SK-N-MC (cell line): ENCODE measurements around the gene TERT.

Source experiments
- DNase-seq: peaks from one replicate; pipeline ENCODE4 v3.0.0-alpha.2; 2011; ENCODE audit warnings: low read depth, low spot score
- H3K27ac ChIP-seq: fragments of 200-600 bp; sonication (generic); 2 replicates; pipeline ENCODE4 v1.5.1; 2016; ENCODE audit warnings: mixed run types
- H3K36me3 ChIP-seq: fragments of 200-600 bp; sonication (generic); 2 replicates; pipeline ENCODE4 v1.6.1; 2017; ENCODE audit warnings: antibody characterized with exemption, low read length, mixed read lengths; ENCODE audit not compliant: insufficient read depth
- H3K4me3 ChIP-seq: fragments of 200-600 bp; sonication (generic); 2 replicates; pipeline ENCODE4 v1.5.1; 2016
- H3K9ac ChIP-seq: fragments of 200-600 bp; sonication (generic); 2 replicates; pipeline ENCODE4 v1.8.0; 2017; ENCODE audit warnings: mixed run types, mixed read lengths; ENCODE audit not compliant: insufficient read length
- H3K9me3 ChIP-seq: fragments of 200-600 bp; sonication (generic); 2 replicates; pipeline ENCODE4 v1.6.1; 2017; ENCODE audit warnings: low read depth, mild to moderate bottlenecking, antibody characterized with exemption, low read length, moderate library complexity, mixed read lengths
- EZH2 ChIP-seq: fragments of 200-600 bp; sonication (generic); IDR thresholded peaks from one replicate; pipeline ENCODE4 v1.6.1; 2017; ENCODE audit warnings: antibody characterized with exemption
- FOXP2 ChIP-seq: optimal IDR thresholded peaks from 2 replicates; pipeline ENCODE3; 2011; ENCODE audit warnings: mild to moderate bottlenecking, moderate library complexity; ENCODE audit not compliant: insufficient read depth; ENCODE audit errors: extremely low read length, control extremely low read depth
- POLR2AphosphoS5 ChIP-seq: IDR thresholded peaks from 2 replicates; pipeline ENCODE4 v1.6.1; 2012; ENCODE audit warnings: mild to moderate bottlenecking, low read depth, low read length, borderline replicate concordance

The TERT gene

DNA sequence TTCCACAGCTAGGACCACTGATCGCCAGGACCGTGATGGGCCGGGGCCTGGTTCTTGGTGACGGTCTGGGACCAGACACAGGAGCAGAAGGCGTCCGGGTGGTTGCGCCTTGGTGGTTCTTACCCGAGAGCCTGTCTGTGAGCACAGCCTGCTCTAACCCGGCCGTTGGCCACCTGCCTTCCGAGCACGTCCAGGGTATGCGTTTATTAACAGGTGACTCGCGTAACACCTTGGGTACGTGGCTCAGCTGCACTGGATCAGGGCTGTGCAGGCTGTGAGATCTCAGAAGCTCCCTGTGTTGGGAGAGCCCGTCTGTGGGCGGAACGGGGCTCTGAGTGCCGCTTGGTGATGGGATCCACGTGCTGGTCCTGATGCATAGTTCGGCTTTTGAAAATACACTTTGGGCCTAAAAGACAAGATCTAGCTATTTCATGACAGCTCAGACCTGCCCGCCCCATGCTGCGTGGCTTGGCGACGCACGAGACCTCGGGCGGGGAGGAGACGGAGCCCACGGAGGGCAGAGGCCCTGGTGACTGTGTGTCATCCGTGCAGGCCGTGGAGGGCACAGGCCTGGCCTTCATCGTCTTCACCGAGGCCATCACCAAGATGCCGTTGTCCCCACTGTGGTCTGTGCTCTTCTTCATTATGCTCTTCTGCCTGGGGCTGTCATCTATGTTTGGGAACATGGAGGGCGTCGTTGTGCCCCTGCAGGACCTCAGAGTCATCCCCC lies 76.4 kb downstream of the TERT start:
- TF ChIP-seq POLR2AphosphoS5 (no peak), FOXP2 (no peak), EZH2 (no peak)

DNA sequence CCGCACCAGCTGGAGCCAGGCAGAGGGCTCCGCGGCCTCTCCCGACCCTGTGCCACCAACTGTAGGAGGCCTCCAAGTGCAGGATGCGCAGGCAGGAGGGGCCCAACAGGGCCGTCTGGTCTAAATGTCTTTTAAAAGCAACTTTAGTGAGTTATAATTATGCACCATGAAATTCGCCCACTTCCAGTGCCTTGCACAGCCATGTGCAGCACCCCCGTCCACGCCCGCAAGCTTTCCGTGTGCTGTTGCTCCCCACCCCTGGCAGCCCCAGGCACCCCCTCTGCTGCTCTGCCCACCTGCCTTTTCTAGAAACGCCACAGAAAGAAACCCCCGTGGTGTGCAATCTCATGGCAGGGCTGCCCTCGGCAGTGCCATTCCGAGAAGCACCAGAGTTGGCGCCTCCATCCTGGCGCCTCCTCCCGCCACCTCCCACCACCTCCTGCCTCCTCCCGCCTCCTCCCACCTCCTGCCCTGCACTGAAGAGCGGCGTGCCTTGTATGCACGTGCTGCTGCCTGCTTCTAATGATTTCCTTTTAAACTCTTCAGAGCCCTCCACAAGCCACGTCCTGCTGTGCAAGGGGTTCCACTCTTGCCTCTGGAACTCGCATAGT lies 77.2 kb downstream of the TERT start:
- no peak for DNase-seq
- Histone ChIP-seq H3K9me3 (no peaks in the 10 kb centered on the region), H3K36me3 (no peaks in the 10 kb centered on the region), H3K9ac (no peak overlapping the region), H3K27ac (no peak overlapping the region), H3K4me3 (no peak overlapping the region)
- TF ChIP-seq POLR2AphosphoS5 (no peak), FOXP2 (no peak), EZH2 (no peak)

More for the DNA sequence above, 76.4 kb downstream of the TERT start:
- no peak overlapping the region for H3K4me3 ChIP-seq
- no peak for DNase-seq
- H3K27ac ChIP-seq = no peak overlapping the region
- H3K9me3 ChIP-seq = no peaks in the 10 kb centered on the region
- H3K9ac ChIP-seq = no peak overlapping the region
- H3K36me3 ChIP-seq = no peaks in the 10 kb centered on the region

DNA sequence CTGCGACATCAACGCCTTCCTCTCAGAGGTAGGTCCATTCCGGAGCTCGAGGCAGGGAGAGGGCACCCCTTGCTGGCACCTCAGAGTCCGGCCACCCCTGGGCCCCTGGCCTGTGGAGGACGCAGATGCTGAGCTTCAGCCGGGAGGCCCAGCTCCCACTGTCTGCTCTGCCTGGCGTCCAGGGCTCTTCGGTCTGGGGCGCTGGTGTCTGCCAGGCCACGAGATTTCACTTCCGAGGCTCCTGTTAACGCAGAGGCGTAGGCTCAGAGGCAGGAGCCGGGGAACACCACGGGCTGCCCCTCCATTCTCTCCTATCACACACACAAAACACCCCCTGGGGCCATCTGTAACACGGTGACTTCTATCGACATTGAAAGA lies 78.0 kb downstream of the TERT start:
- no peaks in the 10 kb centered on the region for H3K36me3 ChIP-seq
- H3K4me3 ChIP-seq = no peak overlapping the region
- no peak for DNase-seq
- TF ChIP-seq POLR2AphosphoS5 (no peak), EZH2 (no peak), FOXP2 (no peak)
- no peaks in the 10 kb centered on the region for H3K9me3 ChIP-seq
- no peak overlapping the region for H3K27ac ChIP-seq
- no peak overlapping the region for H3K9ac ChIP-seq

DNA sequence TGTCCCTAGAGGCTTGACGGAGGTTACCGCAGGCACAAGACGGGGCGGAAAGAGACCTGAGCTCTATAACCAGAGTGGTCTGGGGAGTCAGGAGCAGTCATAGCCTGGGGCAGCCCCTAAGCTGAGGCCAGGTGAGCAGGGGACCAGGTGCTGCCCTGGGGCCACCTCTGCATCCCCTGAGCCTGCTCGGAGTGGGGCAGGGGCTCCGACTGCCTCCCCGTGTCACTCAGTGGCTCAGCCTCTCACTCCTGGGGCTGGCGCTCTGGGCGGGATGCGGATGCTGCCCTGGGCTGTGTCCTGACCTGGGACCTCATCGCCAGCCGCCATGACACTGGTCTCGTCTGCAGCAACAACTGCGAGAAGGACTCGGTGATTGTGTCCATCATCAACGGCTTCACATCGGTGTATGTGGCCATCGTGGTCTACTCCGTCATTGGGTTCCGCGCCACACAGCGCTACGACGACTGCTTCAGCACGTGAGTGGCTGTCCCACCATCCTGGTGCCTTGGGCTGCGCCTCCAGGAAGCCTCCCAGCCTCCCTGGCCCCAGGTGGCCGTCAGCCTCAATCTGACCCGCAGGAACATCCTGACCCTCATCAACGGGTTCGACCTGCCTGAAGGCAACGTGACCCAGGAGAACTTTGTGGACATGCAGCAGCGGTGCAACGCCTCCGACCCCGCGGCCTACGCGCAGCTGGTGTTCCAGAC lies 78.5 kb downstream of the TERT start:
- Histone ChIP-seq H3K36me3 (no peaks in the 10 kb centered on the region), H3K9me3 (no peaks in the 10 kb centered on the region), H3K9ac (no peak overlapping the region), H3K27ac (no peak overlapping the region), H3K4me3 (no peak overlapping the region)
- TF ChIP-seq EZH2 (no peak), POLR2AphosphoS5 (no peak), FOXP2 (no peak)
- no peak for DNase-seq

DNA sequence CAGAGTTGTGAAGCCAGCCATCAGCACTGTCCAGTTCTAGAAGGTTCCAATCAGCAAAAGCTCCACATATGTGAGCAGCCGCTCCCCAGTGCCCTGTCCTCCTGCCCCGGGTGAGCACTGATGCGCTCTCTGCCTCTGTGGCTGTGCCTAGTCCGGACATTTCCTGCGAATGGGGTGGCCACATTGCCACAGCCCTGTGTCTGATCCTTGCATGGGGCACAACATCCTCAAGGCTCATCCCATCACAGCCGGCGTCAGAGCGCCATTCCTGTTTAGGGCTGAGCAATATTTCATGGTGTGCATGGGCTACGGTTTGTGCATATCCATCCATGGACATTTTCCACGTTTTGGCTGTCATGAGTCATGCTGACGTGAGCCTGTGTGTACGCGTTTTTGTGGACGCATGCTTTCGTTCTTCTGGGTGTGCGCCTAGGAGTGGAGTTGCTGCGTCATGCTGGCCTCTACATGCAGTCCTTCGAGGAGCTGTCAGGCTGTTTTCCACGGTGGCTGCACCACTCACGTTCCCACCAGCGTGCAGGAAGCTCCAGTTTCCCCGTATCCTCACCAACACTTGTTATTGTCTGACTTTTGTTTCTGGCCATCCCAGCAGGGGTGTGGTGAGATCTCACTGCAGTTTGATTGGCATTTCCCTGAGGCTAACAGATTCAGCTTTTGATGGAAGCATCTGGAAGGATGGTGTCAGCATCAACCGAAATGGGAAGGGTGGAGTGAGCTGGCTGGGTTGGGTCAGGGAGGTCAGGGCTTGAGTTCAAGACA lies 79.4 kb downstream of the TERT start:
- Histone ChIP-seq H3K4me3 (no peak overlapping the region), H3K36me3 (no peaks in the 10 kb centered on the region), H3K27ac (no peak overlapping the region), H3K9ac (no peak overlapping the region), H3K9me3 (no peaks in the 10 kb centered on the region)
- TF ChIP-seq EZH2 = no peak
- no peak for DNase-seq

DNA sequence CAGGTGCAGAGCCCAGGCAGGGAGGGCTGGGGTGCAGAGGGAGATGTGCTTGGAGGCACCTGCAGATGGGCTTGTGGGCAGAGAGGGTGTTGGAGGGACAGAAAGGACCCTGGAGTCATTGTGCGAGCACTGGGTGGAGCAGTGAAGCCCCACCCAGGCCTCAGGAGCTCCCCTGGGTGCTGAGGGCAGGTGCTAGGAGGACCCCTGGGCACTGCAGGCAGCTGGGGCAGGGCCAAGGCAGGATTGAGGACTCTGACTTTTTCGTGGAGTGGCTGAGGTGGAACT lies 80.0 kb downstream of the TERT start:
- Histone ChIP-seq H3K4me3 (no peak overlapping the region), H3K36me3 (no peaks in the 10 kb centered on the region), H3K27ac (no peak overlapping the region), H3K9me3 (no peaks in the 10 kb centered on the region), H3K9ac (no peak overlapping the region)
- no peak for DNase-seq
- no peak for TF ChIP-seq EZH2
- no peak for TF ChIP-seq POLR2AphosphoS5
- no peak for TF ChIP-seq FOXP2

DNA sequence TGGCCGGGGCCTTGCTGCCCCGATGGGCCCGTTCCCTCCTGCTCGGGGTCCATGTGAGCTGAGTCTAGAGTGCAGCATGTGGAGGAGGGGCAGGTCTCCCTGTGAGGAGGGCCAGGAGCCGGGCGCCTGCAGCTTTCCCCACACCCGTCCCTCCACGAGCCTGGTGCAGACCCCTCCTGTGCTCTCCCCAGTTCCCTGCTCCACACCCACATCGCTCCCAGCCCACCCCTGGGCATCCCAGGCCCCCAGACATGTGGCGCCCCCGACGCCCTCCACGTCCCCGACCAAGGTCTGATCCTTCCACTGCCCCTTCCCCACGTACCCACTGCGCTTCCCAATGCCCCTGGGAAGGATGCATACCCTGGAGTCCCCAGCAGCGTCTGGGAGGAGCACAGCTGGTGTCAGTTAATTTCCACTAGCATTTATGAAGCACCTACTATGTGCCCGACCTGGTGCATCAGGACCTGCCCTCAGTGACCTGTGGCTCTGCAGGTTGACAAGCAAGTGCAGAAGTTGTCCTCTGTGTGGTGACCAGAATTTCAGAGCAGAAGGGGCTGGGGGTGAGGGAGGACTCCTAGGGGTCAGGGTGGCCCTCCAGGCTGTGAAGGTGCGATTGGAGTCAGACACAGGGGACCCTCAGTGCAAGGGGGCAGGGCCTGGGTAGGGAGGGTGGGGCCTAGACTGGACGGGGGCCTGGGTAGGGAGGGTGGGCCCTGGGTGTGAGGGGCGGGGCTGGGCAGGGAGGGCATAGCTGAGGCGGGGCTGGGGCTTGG lies 80.5 kb downstream of the TERT start:
- Histone ChIP-seq H3K9ac (no peak overlapping the region), H3K9me3 (no peaks in the 10 kb centered on the region), H3K27ac (no peak overlapping the region), H3K4me3 (no peak overlapping the region), H3K36me3 (no peaks in the 10 kb centered on the region)
- no peak for DNase-seq
- TF ChIP-seq FOXP2 (no peak), POLR2AphosphoS5 (no peak), EZH2 (no peak)

DNA sequence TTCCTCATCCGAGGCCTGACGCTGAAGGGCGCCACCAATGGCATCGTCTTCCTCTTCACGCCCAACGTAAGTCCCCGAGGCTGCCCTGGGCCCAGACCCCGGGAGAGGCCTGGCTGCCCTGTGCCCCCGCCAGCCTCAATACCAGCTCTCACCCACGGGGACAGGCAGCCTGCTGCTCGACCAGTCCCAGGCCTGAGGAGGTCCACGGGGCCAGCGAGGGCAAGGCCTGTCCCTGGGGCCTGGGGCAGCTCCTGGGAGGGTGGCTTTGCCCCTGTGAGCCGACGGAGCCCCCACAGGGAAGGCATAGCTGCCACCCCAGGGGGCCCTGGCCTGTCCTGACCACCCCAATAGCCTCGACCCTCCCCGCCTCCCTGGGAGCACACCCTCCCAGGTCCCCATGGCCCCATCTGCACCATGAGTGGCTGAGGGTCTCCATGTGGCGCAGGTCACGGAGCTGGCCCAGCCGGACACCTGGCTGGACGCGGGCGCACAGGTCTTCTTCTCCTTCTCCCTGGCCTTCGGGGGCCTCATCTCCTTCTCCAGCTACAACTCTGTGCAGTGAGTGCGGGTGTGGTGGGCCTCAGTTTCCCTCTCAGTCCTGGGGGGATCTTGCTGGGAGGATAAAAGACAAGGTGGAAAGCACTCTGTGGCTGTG lies 81.2 kb downstream of the TERT start:
- Histone ChIP-seq H3K27ac (no peak overlapping the region), H3K36me3 (no peaks in the 10 kb centered on the region), H3K4me3 (no peak overlapping the region), H3K9me3 (no peaks in the 10 kb centered on the region), H3K9ac (no peak overlapping the region)
- TF ChIP-seq EZH2 (no peak), POLR2AphosphoS5 (no peak), FOXP2 (no peak)
- DNase-seq = no peak
